Sigmoid colon (tissue), 4 donors: ENCODE measurements around the gene TADA1.

Source experiments
- CTCF ChIP-seq, 4 experiments: fragments of 450-650 bp in 3 of 4; fragments of 200-600 bp in 1 of 4; IDR thresholded peaks; one replicate each; pipeline ENCODE4 v1.5.1; 2016 to 2019; ENCODE audit warnings: antibody characterized with exemption in 4 of 4, mild to moderate bottlenecking in 3 of 4, moderate library complexity in 2 of 4
- EP300 ChIP-seq, 4 donors: sonication (generic); formaldehyde crosslinking; IDR thresholded peaks; one replicate each; pipeline ENCODE4 v1.6.1; 2017; ENCODE audit warnings: antibody characterized with exemption in 4 of 4
- POLR2A ChIP-seq, 2 donors: fragments of 450-650 bp; IDR thresholded peaks; one replicate each; pipeline ENCODE4 v1.6.1; 2016; ENCODE audit warnings: antibody characterized with exemption in 2 of 2, mild to moderate bottlenecking in 2 of 2, moderate library complexity in 2 of 2

GRCh38 chr1:166857995-166858394 lies 18.1 kb downstream of the TADA1 start:
- TF ChIP-seq CTCF (IDR thresholded peaks at IDR 0.05) = no peak
- no peak for TF ChIP-seq POLR2A (IDR thresholded peaks at IDR 0.05)
- no peak for TF ChIP-seq EP300 (IDR thresholded peaks at IDR 0.05)
